ENCODE results near the gene PPIP5K2.

Gene PPIP5K2

GRCh38 chr5:103235891-103236290 lies 115.8 kb downstream of the PPIP5K2 start:
- TF ChIP-seq CTCF (IDR thresholded peaks at IDR 0.05; ENCODE audit: low read depth, low read length, missing control alignments): no peak
- Histone ChIP-seq H3K27ac (no peak overlapping the region), H3K36me3 (replicated peaks) (no peaks in the 10 kb centered on the region), H3K4me3 (ENCODE audit: low read depth, low read length) (no peak overlapping the region), H3K27me3 (replicated peaks) (no peaks in the 10 kb centered on the region)
- no peak for DNase-seq
- in situ Hi-C loops (cut with HindIII; ENCODE audit: low pct_ligation_motif_present, low sequenced_read_pairs): no loop called here

- TF ChIP-seq CTCF (IDR thresholded peaks at IDR 0.05; ENCODE audit: low read depth, low read length, missing control alignments): no peak
- Histone ChIP-seq H3K36me3 (replicated peaks) (no peaks in the 10 kb centered on the region), H3K27me3 (replicated peaks) (no peaks in the 10 kb centered on the region), H3K27ac (no peak overlapping the region), H3K4me3 (ENCODE audit: low read depth, low read length) (no peak overlapping the region)
- in situ Hi-C loops (cut with HindIII; ENCODE audit: low pct_ligation_motif_present, low sequenced_read_pairs): no loop called here
- no peak for DNase-seq
These were observed 117.7 kb downstream of the PPIP5K2 start for GRCh38 chr5:103237778-103238177.

- in situ Hi-C loops (cut with HindIII; ENCODE audit: low pct_ligation_motif_present, low sequenced_read_pairs): no loop called here
- H3K4me3 ChIP-seq (ENCODE audit: low read depth, low read length): no peak overlapping the region
- H3K36me3 ChIP-seq (replicated peaks): no peaks in the 10 kb centered on the region
- no peaks in the 10 kb centered on the region for H3K27me3 ChIP-seq (replicated peaks)
- TF ChIP-seq CTCF (IDR thresholded peaks at IDR 0.05; ENCODE audit: low read depth, low read length, missing control alignments): no peak
- peak overlapping the region; percentile 60 for H3K27ac ChIP-seq
- DNase-seq: peak; percentile 86
These were observed 123.6 kb downstream of the PPIP5K2 start for GRCh38 chr5:103243665-103244064.

- no peaks in the 10 kb centered on the region for H3K36me3 ChIP-seq (replicated peaks)
- TF ChIP-seq CTCF (IDR thresholded peaks at IDR 0.05; ENCODE audit: low read depth, low read length, missing control alignments): no peak
- DNase-seq: no peak
- in situ Hi-C loops (cut with HindIII; ENCODE audit: low pct_ligation_motif_present, low sequenced_read_pairs): no loop called here
- H3K4me3 ChIP-seq (ENCODE audit: low read depth, low read length): no peak overlapping the region
- H3K27me3 ChIP-seq (replicated peaks): no peaks in the 10 kb centered on the region
- peak overlapping the region; percentile 60 for H3K27ac ChIP-seq
These were observed 124.3 kb downstream of the PPIP5K2 start for GRCh38 chr5:103244398-103244797.

GRCh38 chr5:103245761-103246160 lies 125.7 kb downstream of the PPIP5K2 start:
- H3K36me3 ChIP-seq (replicated peaks): no peaks in the 10 kb centered on the region
- no peak overlapping the region for H3K4me3 ChIP-seq (ENCODE audit: low read depth, low read length)
- DNase-seq: no peak
- no peak for TF ChIP-seq CTCF (IDR thresholded peaks at IDR 0.05; ENCODE audit: low read depth, low read length, missing control alignments)
- H3K27me3 ChIP-seq (replicated peaks): no peaks in the 10 kb centered on the region
- in situ Hi-C loops (cut with HindIII; ENCODE audit: low pct_ligation_motif_present, low sequenced_read_pairs): no loop called here
- no peak overlapping the region for H3K27ac ChIP-seq

GRCh38 chr5:103247118-103247517 lies 127.0 kb downstream of the PPIP5K2 start:
- no peaks in the 10 kb centered on the region for H3K27me3 ChIP-seq (replicated peaks)
- no peak overlapping the region for H3K27ac ChIP-seq
- H3K4me3 ChIP-seq (ENCODE audit: low read depth, low read length): no peak overlapping the region
- DNase-seq: no peak
- TF ChIP-seq CTCF (IDR thresholded peaks at IDR 0.05; ENCODE audit: low read depth, low read length, missing control alignments): no peak
- no peaks in the 10 kb centered on the region for H3K36me3 ChIP-seq (replicated peaks)
- in situ Hi-C loops (cut with HindIII; ENCODE audit: low pct_ligation_motif_present, low sequenced_read_pairs): no loop called here
